ENCODE data around the gene PDE11A. TPM values are rescaled to one million over a fixed set of nuclear protein-coding genes. Genes with fewer than 3 reads are reported as not detected.

The PDE11A gene
- total RNA-seq, 1 experiment from 2014 or later, result 0.13 TPM

DNA sequence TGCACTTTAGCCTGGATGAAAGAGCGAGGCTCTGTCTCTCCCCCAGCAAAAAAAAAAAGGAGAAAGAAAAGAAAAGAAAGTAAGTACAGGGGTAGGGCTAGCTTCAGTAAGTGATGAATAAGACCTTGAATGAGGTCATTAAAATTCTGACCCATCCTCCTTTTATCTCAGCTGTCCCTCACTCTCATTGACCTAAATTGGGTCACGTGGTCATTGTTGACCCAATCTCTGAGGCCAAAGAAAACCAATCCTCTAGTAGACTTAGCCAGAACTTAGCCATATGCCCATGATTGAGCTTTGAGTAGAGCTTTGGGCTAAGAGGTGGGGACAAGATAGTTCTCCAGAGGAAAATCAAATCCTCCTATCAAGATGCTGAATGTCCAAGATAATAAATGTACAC, 149.3 kb downstream of the PDE11A start:
- no CpG with 5 or more reads among the region's 2 CpGs for WGBS (ENCODE audit: extremely low coverage, insufficient read length, low lambda C conversion rate)
- Histone ChIP-seq H3K14ac (ENCODE audit: insufficient read depth, low read length) (no peak overlapping the region), H3K18ac (ENCODE audit: insufficient read length, low read depth, low read length) (no peak overlapping the region), H3K56ac (ENCODE audit: insufficient read length, low read depth, low read length) (no peak overlapping the region), H4K5ac (ENCODE audit: insufficient read length, low read depth, low read length) (no peak overlapping the region), H2BK5ac (ENCODE audit: insufficient read length, low read length) (no peak overlapping the region), H4K20me1 (ENCODE audit: control insufficient read depth, insufficient read depth, insufficient read length) (no peaks in the 10 kb centered on the region), H3K79me1 (ENCODE audit: insufficient read depth, low read depth, low read length, poor library complexity, severe bottlenecking) (no peaks in the 10 kb centered on the region), H4K91ac (ENCODE audit: insufficient read length, low read depth, low read length) (no peak overlapping the region), H3K9me3 (ENCODE audit: control insufficient read depth, low read depth, low read length) (no peaks in the 10 kb centered on the region), H3K27me3 (ENCODE audit: insufficient read depth, low read length) (no peaks in the 10 kb centered on the region), H3K23ac (ENCODE audit: insufficient read length, low read depth, low read length) (no peak overlapping the region), H3K4ac (ENCODE audit: low read depth, low read length) (no peak overlapping the region), H2BK15ac (ENCODE audit: low read depth, low read length) (no peak overlapping the region), H2AFZ (ENCODE audit: low read length) (no peak overlapping the region), H2AK5ac (ENCODE audit: insufficient read length, low read length) (no peak overlapping the region), H2BK120ac (ENCODE audit: low read depth, low read length, poor library complexity, severe bottlenecking) (no peak overlapping the region), H3T11ph (ENCODE audit: low read length) (no peak overlapping the region), H4K8ac (replicated peaks; ENCODE audit: insufficient read length, low read depth, low read length) (no peak overlapping the region), H3K9ac (ENCODE audit: extremely low read depth, insufficient read length, low read length) (no peak overlapping the region), H2BK12ac (ENCODE audit: insufficient read length, low read depth, low read length) (no peak overlapping the region), H3K4me1 (ENCODE audit: insufficient read depth, low read length) (no peaks in the 10 kb centered on the region), H3K79me2 (ENCODE audit: insufficient read depth, low read length) (no peaks in the 10 kb centered on the region), H2BK20ac (ENCODE audit: low read depth, low read length, poor library complexity, severe bottlenecking) (no peak overlapping the region), H3K23me2 (ENCODE audit: insufficient read length, low read depth, low read length, poor library complexity, severe bottlenecking) (no peaks in the 10 kb centered on the region), H3K4me2 (ENCODE audit: insufficient read depth, insufficient read length, low read length) (no peak overlapping the region), H3K27ac (ENCODE audit: insufficient read length, low read depth, low read length) (no peak overlapping the region)
- Mint-ChIP-seq H3K27ac (no peak overlapping the region), H3K27me3 (ENCODE audit: low read depth) (no peaks in the 10 kb centered on the region), H3K36me3 (ENCODE audit: insufficient read depth in 1 of 3, low read depth in 3 of 3) (no peaks in the 10 kb centered on the region), H3K9me3 (peaks cover 0 to 4% of the 10 kb centered on the region in 2 experiments; a peak in 1 of 5 replicates), H3K4me3 (no peak overlapping the region), H3K4me1 (no peaks in the 10 kb centered on the region)
- DNase-seq, result no peak
- TF ChIP-seq, protein P1, sequence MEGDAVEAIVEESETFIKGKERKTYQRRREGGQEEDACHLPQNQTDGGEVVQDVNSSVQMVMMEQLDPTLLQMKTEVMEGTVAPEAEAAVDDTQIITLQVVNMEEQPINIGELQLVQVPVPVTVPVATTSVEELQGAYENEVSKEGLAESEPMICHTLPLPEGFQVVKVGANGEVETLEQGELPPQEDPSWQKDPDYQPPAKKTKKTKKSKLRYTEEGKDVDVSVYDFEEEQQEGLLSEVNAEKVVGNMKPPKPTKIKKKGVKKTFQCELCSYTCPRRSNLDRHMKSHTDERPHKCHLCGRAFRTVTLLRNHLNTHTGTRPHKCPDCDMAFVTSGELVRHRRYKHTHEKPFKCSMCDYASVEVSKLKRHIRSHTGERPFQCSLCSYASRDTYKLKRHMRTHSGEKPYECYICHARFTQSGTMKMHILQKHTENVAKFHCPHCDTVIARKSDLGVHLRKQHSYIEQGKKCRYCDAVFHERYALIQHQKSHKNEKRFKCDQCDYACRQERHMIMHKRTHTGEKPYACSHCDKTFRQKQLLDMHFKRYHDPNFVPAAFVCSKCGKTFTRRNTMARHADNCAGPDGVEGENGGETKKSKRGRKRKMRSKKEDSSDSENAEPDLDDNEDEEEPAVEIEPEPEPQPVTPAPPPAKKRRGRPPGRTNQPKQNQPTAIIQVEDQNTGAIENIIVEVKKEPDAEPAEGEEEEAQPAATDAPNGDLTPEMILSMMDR (conservative IDR thresholded peaks at IDR 0.05), result no peak
